Testis (tissue), 3 donors: ENCODE results near the gene NBPF9. TPM values are rescaled to one million over a fixed set of nuclear protein-coding genes. Genes with fewer than 3 reads are reported as not detected.
"Not testable (repeated sequence)": the region's sequence is repeated elsewhere in the genome, so short reads cannot be mapped to it uniquely, and the experiment has no call there.

ENCODE experiments used
- DNase-seq: peaks from one replicate; pipeline ENCODE4 v3.0.0-alpha.2; 2019
- H3K27ac ChIP-seq, 2 donors: fragments of 200-600 bp; sonication (generic); one replicate each; pipeline ENCODE4 v1.5.1; 2019
- H3K27me3 ChIP-seq: fragments of 200-600 bp; sonication (generic); one replicate; pipeline ENCODE4 v1.5.1; 2019
- H3K36me3 ChIP-seq: fragments of 200-600 bp; sonication (generic); one replicate; pipeline ENCODE4 v1.5.1; 2017; ENCODE audit warnings: low read depth; ENCODE audit errors: missing control alignments
- H3K4me1 ChIP-seq: fragments of 200-600 bp; sonication (generic); one replicate; pipeline ENCODE4 v1.5.1; 2019
- H3K4me3 ChIP-seq, 2 donors: fragments of 200-600 bp; sonication (generic); one replicate each; pipeline ENCODE4 v1.5.1; 2017 to 2019
- H3K9me3 ChIP-seq: fragments of 200-600 bp; sonication (generic); one replicate; pipeline ENCODE4 v1.5.1; 2017
- WGBS, 2 donors: methylation state at CpG; one replicate each; pipeline ENCODE4 v1.1.5; 2018; 5-methylcytosine and 5-hydroxymethylcytosine counted together
- intact Hi-C: fragments of 100-400 bp; cut with DNase I; formaldehyde crosslinking; loops from one replicate; pipeline ENCODE4 v1.15.1; 2023; ENCODE audit warnings: low total_unique reads
- polyA plus RNA-seq: library from polyadenylated mRNA; stranded (reverse); fragments of 350-450 nt; fragmentation: Illumina TruSeq; extraction: RNeasy Lipid Tissue Mini Kit (QIAGEN cat#74804); gene quantifications from one replicate; pipeline ENCODE4 v1.2.3, GENCODE V29; 2014; ENCODE audit warnings: low read depth, low replicate concordance; ENCODE audit not compliant: insufficient read depth
- total RNA-seq, 2 donors: library from RNA; depleted of rRNA; stranded (reverse); fragments of >200 nt; gene quantifications; one replicate each; pipeline ENCODE4 v1.2.3, GENCODE V29; 2016

NBPF9 gene
- total and polyA plus RNA-seq, 3 donors from 2014 or later: 18.1 to 29.8 (median 21.6) TPM

- H3K4me1 ChIP-seq, H3K9me3 ChIP-seq, H3K27me3 ChIP-seq, H3K36me3 ChIP-seq, intact Hi-C loops, H3K4me3 ChIP-seq, H3K27ac ChIP-seq, DNase-seq: not testable (repeated sequence)
- no CpG with 5 or more reads among the region's 4 CpGs for WGBS, 2 donors
These were observed 95.0 kb downstream of the NBPF9 start for GRCh38 chr1:149008326-149008725.
